CD8-positive, alpha-beta memory T cell (primary cell): ENCODE results near the gene TRIM17. TPM values are rescaled to one million over a fixed set of nuclear protein-coding genes. Genes with fewer than 3 reads are reported as not detected.
"Not testable (repeated sequence)": the region's sequence is repeated elsewhere in the genome, so short reads cannot be mapped to it uniquely, and the experiment has no call there.

Source experiments
- CTCF ChIA-PET: fragments of 350-600 bp; sonication (Branson Sonifier 250); formaldehyde crosslinking; loops from one replicate; lab custom pipeline; 2021; ENCODE audit warnings: antibody characterized with exemption; lab: Charles Lee
- POLR2A ChIA-PET: fragments of 350-600 bp; sonication (Branson Sonifier 250); formaldehyde crosslinking; loops from one replicate; lab custom pipeline; 2021; ENCODE audit warnings: antibody characterized with exemption; lab: Charles Lee
- DNase-seq, 5 donors: peaks; one replicate each; pipeline versions ENCODE4 v3.0.0 to v3.0.0-alpha.2; 2020 to 2022; ENCODE audit warnings: mixed read lengths in 1 of 5
- H3K27ac ChIP-seq: one replicate; pipeline ENCODE4 v1.7.0; 2013; ENCODE audit warnings: low read depth, mild to moderate bottlenecking, low read length, moderate library complexity
- H3K27me3 ChIP-seq: 2 replicates; pipeline ENCODE4 v1.7.0; 2013; ENCODE audit warnings: low read length, mild to moderate bottlenecking; ENCODE audit not compliant: insufficient read depth, poor library complexity, severe bottlenecking
- H3K36me3 ChIP-seq: 2 replicates; pipeline ENCODE4 v1.7.0; 2013; ENCODE audit warnings: mild to moderate bottlenecking, low read length, moderate library complexity; ENCODE audit not compliant: insufficient read depth
- H3K4me1 ChIP-seq: 2 replicates; pipeline ENCODE4 v1.7.0; 2013; ENCODE audit warnings: mild to moderate bottlenecking, low read length, moderate library complexity; ENCODE audit not compliant: insufficient read depth
- H3K4me3 ChIP-seq: 2 replicates; pipeline ENCODE4 v1.7.0; 2013; ENCODE audit warnings: mild to moderate bottlenecking, low read length
- H3K9me3 ChIP-seq: 2 replicates; pipeline ENCODE4 v1.7.0; 2013; ENCODE audit warnings: mild to moderate bottlenecking, low read length
- H3K27ac Mint-ChIP-seq, 8 donors: one replicate each; pipeline ENCODE4 v1.8.0; 2020 to 2021; ENCODE audit warnings: mixed read lengths in 8 of 8, mild to moderate bottlenecking in 6 of 8, inconsistent platforms in 3 of 8, moderate library complexity in 3 of 8
- H3K27me3 Mint-ChIP-seq, 2 donors: one replicate each; pipeline ENCODE4 v1.8.0; 2020 to 2021; ENCODE audit warnings: mixed read lengths in 2 of 2, mild to moderate bottlenecking in 1 of 2, moderate library complexity in 1 of 2
- H3K36me3 Mint-ChIP-seq, 3 donors: one replicate each; pipeline ENCODE4 v1.8.0; 2020 to 2021; ENCODE audit warnings: mixed read lengths in 3 of 3, inconsistent platforms in 1 of 3, mild to moderate bottlenecking in 1 of 3
- H3K4me1 Mint-ChIP-seq, 3 donors: one replicate each; pipeline ENCODE4 v1.8.0; 2020 to 2021; ENCODE audit warnings: mixed read lengths in 3 of 3, inconsistent platforms in 1 of 3, mild to moderate bottlenecking in 1 of 3
- H3K4me3 Mint-ChIP-seq, 7 donors: one replicate each; pipeline ENCODE4 v1.8.0; 2020 to 2021; ENCODE audit warnings: mixed read lengths in 7 of 7, mild to moderate bottlenecking in 6 of 7, moderate library complexity in 4 of 7, inconsistent platforms in 2 of 7
- H3K9me3 Mint-ChIP-seq, 5 donors: one replicate each; pipeline ENCODE4 v1.8.0; 2020 to 2022; ENCODE audit warnings: mixed read lengths in 5 of 5, mild to moderate bottlenecking in 3 of 5, moderate library complexity in 2 of 5, inconsistent platforms in 1 of 5
- polyA plus RNA-seq: library from polyadenylated mRNA; unstranded; fragments of 300-500 nt; fragmentation: Illumina TruSeq; gene quantifications from one replicate; pipeline ENCODE4 v1.2.3, GENCODE V29; 2021
- total RNA-seq, 2 experiments: library from RNA; stranded (reverse); gene quantifications; one replicate each; pipeline ENCODE4 v1.2.3, GENCODE V29; 2021

Gene TRIM17
- total and polyA plus RNA-seq, 3 experiments from 2014 or later = 0.60 to 2.1 (median 1.8) TPM

DNA sequence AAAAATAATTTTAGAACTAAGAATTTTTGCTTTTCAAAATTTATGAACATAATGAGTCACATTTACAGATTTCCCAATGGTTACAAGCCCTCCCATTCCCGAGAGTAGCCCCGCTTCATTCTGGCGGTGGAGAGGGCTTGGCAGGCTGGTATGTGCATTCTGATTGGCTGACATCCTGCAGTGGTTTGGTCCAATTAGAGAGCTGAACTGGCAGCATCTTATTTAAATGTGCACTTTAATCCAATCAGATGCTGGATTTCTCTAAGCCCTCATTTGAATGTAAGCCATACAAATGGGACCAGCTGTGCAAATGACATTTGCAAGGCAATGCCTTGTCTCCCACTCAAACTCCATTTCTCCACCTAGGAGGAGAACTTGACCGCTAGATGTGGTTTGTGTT lies 18.0 kb upstream of the TRIM17 start:
- Histone ChIP-seq H3K4me3 (no peak overlapping the region), H3K4me1 (no peaks in the 10 kb centered on the region), H3K9me3 (no peaks in the 10 kb centered on the region), H3K36me3 (no peaks in the 10 kb centered on the region), H3K27ac (no peak overlapping the region), H3K27me3 (no peaks in the 10 kb centered on the region)
- peaks cover 19 to 66% of the 10 kb centered on the region in 2 donors for H3K27me3 Mint-ChIP-seq
- H3K9me3 Mint-ChIP-seq = no peaks in the 10 kb centered on the region
- CTCF ChIA-PET = no interaction called here
- POLR2A ChIA-PET = no interaction called here
- H3K4me1 Mint-ChIP-seq = peaks cover 0 to 2% (median 0%) of the 10 kb centered on the region in 3 donors
- no peak overlapping the region for H3K4me3 Mint-ChIP-seq
- no peaks in the 10 kb centered on the region for H3K36me3 Mint-ChIP-seq
- no peak overlapping the region for H3K27ac Mint-ChIP-seq
- DNase-seq = no peak

- CTCF ChIA-PET = interaction anchor here (1.1 kb wide), 1 partner anchor 25 kb away, joined by 3 read pairs; no protein-coding TSS in a partner anchor
- DNase-seq, H3K4me1 Mint-ChIP-seq, H3K4me3 ChIP-seq, H3K4me3 Mint-ChIP-seq, H3K27ac ChIP-seq, H3K4me1 ChIP-seq, H3K36me3 Mint-ChIP-seq, H3K9me3 Mint-ChIP-seq, POLR2A ChIA-PET, H3K27me3 ChIP-seq, H3K9me3 ChIP-seq, H3K27ac Mint-ChIP-seq, H3K36me3 ChIP-seq: not testable (repeated sequence)
- H3K27me3 Mint-ChIP-seq = peaks cover 16 to 62% of the 10 kb centered on the region in 2 donors
Observed at GRCh38 chr1:228433337-228434053, 16.8 kb upstream of the TRIM17 start.

DNA sequence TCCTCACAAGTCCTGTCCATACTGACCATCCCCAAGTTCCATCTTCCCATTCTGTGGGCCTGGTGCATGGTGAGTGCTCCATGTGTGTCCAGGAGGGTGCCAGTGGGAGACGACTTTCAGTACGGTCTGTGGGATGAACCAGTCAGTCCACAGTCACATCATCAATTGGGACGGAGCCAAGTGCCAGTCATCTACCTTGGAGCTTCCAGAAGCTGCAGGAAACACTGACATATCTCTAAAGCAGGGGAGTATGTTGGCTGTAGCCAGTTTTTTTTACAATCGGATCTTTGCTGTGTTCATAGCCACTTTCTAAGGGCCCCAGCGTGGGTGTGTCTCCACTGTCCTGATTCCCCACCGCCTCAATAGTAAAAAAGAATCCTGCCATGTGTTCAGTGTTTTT lies 13.6 kb upstream of the TRIM17 start:
- no peaks in the 10 kb centered on the region for H3K4me1 Mint-ChIP-seq
- no peak overlapping the region for H3K4me3 ChIP-seq
- peaks cover 12 to 50% of the 10 kb centered on the region in 2 donors for H3K27me3 Mint-ChIP-seq
- ChIA-PET POLR2A (no interaction called here), CTCF (no interaction called here)
- DNase-seq = no peak
- no peaks in the 10 kb centered on the region for H3K36me3 ChIP-seq
- H3K27ac ChIP-seq = no peak overlapping the region
- no peak overlapping the region for H3K27ac Mint-ChIP-seq
- no peaks in the 10 kb centered on the region for H3K9me3 ChIP-seq
- no peak overlapping the region for H3K4me3 Mint-ChIP-seq
- H3K27me3 ChIP-seq = no peaks in the 10 kb centered on the region
- H3K4me1 ChIP-seq = no peaks in the 10 kb centered on the region
- no peaks in the 10 kb centered on the region for H3K9me3 Mint-ChIP-seq
- no peaks in the 10 kb centered on the region for H3K36me3 Mint-ChIP-seq

DNA sequence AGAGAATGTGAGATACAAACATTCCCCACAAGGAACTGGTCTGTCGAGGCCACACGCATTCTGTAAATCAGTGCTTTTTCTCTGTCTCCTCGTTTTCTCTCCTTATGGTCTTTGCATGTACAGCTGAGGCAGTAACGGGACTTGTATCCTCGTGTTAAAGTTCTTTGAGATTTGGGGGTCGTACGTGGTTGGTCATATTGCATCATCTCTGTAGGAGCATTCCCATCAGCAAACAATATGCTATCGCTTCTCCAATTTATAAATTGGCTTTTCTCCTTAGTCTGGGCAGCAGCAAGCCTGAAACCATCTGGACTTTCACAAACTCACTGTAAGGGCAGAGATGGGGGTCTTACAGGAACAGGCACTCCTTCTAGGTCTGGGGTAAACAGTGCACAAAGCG lies 13.0 kb upstream of the TRIM17 start:
- H3K36me3 Mint-ChIP-seq = no peaks in the 10 kb centered on the region
- H3K27me3 Mint-ChIP-seq = peaks cover 10 to 44% of the 10 kb centered on the region in 2 donors
- no peak overlapping the region for H3K4me3 Mint-ChIP-seq
- POLR2A ChIA-PET = no interaction called here
- H3K27ac ChIP-seq = no peak overlapping the region
- DNase-seq = no peak
- no peak overlapping the region for H3K4me3 ChIP-seq
- H3K4me1 ChIP-seq = no peaks in the 10 kb centered on the region
- no peaks in the 10 kb centered on the region for H3K27me3 ChIP-seq
- CTCF ChIA-PET = no interaction called here
- no peaks in the 10 kb centered on the region for H3K4me1 Mint-ChIP-seq
- H3K9me3 ChIP-seq = no peaks in the 10 kb centered on the region
- H3K36me3 ChIP-seq = no peaks in the 10 kb centered on the region
- no peak overlapping the region for H3K27ac Mint-ChIP-seq
- no peaks in the 10 kb centered on the region for H3K9me3 Mint-ChIP-seq

GRCh38 chr1:228429007-228429406 lies 12.3 kb upstream of the TRIM17 start:
- Histone ChIP-seq H3K36me3 (no peaks in the 10 kb centered on the region), H3K9me3 (no peaks in the 10 kb centered on the region), H3K27me3 (no peaks in the 10 kb centered on the region), H3K4me1 (no peaks in the 10 kb centered on the region), H3K4me3 (no peak overlapping the region), H3K27ac (no peak overlapping the region)
- CTCF ChIA-PET = no interaction called here
- Mint-ChIP-seq H3K27me3 (peaks cover 10 to 43% of the 10 kb centered on the region in 2 donors), H3K4me3 (no peak overlapping the region), H3K36me3 (peaks cover 0 to 4% (median 0%) of the 10 kb centered on the region in 3 donors), H3K27ac (no peak overlapping the region), H3K4me1 (no peaks in the 10 kb centered on the region), H3K9me3 (no peaks in the 10 kb centered on the region)
- DNase-seq = no peak
- POLR2A ChIA-PET = no interaction called here

DNA sequence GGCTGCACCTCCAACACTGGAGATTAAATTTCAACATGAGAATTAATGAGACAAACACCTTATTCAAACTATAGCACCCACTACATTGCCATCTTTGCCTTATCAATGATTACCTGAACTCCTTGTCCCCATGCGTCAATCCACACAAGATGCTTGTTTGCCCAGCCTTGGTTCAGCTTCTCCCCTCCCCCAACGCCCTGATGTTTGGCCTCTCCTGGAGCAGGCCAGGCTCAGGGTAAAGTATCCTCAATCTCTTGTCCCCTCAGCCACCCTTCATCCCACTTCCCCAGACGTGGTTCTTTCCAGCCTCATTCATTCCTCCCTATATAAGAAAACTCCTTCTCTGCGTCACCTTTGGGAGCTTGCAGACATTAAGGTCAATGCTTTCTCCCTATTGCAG lies 11.8 kb upstream of the TRIM17 start:
- DNase-seq = no peak
- Histone ChIP-seq H3K9me3 (no peaks in the 10 kb centered on the region), H3K4me3 (no peak overlapping the region), H3K36me3 (no peaks in the 10 kb centered on the region), H3K27ac (no peak overlapping the region), H3K4me1 (no peaks in the 10 kb centered on the region), H3K27me3 (no peaks in the 10 kb centered on the region)
- Mint-ChIP-seq H3K36me3 (peaks cover 0 to 4% (median 0%) of the 10 kb centered on the region in 3 donors), H3K4me3 (peak overlapping the region in 1 of 7 donors; percentile 5), H3K27me3 (peaks cover 11 to 39% of the 10 kb centered on the region in 2 donors), H3K9me3 (no peaks in the 10 kb centered on the region), H3K27ac (no peak overlapping the region), H3K4me1 (no peaks in the 10 kb centered on the region)
- ChIA-PET CTCF (no interaction called here), POLR2A (no interaction called here)

DNA sequence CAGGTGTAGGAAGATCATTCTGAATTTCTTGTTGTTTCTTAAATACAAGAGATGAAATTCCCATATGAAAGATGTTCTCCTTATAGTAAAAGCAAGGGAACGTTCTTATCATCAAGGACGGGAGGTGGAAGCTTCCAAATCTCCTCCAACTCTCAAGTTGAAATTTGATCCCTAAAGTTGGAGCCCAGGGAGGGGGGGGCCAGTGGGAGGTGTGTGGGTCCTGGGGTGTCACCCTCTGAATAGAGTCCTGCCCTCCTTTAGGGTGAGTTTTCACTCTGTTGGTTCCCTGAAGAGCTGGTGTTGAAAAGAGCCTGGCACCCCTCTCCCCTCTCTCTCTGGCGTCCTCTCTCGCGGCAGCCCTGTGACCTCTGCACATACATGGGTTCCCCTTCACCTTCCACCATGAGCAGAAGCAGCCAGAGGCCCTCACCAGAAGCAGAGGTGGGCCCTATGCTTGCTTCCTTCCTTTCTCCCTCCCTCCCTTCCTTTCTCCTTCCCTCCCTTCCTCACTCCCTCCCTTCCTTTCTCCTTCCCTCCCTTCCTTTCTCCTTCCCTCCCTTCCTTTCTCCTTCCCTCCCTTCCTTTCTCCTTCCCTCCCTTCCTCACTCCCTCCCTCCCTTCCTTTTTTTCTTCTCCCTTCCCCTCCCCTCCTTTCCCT lies 10.0 kb upstream of the TRIM17 start:
- Histone ChIP-seq H3K36me3 (no peaks in the 10 kb centered on the region), H3K9me3 (no peaks in the 10 kb centered on the region), H3K4me3 (no peak overlapping the region), H3K27ac (no peak overlapping the region), H3K27me3 (no peaks in the 10 kb centered on the region), H3K4me1 (no peaks in the 10 kb centered on the region)
- ChIA-PET POLR2A (no interaction called here), CTCF (no interaction called here)
- Mint-ChIP-seq H3K27me3 (peaks cover 7 to 27% of the 10 kb centered on the region in 2 donors), H3K9me3 (no peaks in the 10 kb centered on the region), H3K4me1 (no peaks in the 10 kb centered on the region), H3K36me3 (peaks cover 0 to 4% (median 0%) of the 10 kb centered on the region in 3 donors), H3K27ac (no peak overlapping the region), H3K4me3 (no peak overlapping the region)
- DNase-seq = no peak
